ENCODE measurements around the gene RPGR.

Gene RPGR

DNA sequence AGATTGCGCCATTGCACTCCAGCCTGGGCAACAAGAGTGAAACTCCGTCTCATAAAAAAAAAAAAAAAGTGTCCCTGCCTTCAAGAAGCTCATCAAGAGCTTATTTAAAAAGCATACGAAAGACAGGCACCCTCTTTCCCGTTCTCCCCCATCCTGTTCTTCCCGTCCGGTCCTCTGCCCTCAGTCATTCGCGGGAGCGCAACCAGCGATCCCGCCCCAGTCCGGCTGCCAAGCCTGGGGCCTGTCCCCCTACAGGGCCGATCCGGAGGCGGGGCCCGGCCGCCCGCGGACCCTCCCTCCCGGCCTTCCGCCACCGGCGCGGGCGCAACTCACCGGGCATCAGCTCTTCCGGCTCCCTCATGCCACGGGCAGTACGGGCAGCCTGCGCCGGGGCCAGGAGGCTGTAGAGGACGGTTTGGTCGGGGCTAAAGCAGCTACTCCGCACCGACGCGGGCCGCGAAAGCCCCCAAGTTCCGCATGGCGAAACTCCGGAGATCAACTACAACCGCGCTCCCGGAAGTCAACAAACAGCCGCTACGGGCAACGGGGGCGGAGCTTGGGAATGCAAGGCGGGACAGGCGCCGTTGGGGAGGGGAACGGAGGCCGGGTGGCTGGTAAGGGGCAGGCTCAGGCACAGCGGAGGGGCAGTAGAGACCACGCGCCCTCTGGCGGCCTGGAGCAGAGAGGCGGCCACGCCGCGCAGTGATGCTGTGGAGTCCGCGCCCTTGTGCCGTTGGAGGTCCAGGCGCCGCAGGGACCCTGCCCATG lies at the start of gene RPGR:
TSS of gene RPGR (minus strand) at position 503 of the 768 bp plus-strand sequence. CDS start at position 361, 142 bp downstream.
- peak; percentile 77 for DNase-seq (ENCODE audit: low read depth)

GRCh38 chrX:38376747-38377146 lies 49.4 kb upstream of the RPGR start:
- DNase-seq (ENCODE audit: low read depth): no peak

- no peak for DNase-seq (ENCODE audit: low read depth)
Measured at GRCh38 chrX:38375891-38376290, 48.6 kb upstream of the RPGR start.

- no peak for DNase-seq (ENCODE audit: low read depth)
Measured at GRCh38 chrX:38374431-38374830, 47.1 kb upstream of the RPGR start.

DNA sequence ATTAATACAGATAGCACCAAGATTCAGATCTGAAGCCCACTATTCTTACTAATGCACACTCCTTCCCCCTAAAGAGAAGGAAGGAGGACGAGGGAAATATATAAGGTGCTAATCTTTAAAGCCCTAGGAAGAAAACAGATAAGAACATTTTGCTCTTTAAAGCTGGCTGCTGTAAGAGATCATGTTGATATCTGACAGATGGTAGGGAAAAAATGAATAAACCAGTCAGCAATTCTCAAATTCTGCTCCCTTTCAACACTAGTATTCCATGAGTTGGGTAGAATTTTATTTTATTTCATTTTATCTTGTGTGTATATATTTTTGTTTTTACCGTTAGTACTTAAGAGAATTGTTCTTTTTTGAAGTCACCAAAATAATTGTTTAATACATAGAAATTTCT lies 44.3 kb upstream of the RPGR start:
- DNase-seq (ENCODE audit: low read depth): no peak

DNA sequence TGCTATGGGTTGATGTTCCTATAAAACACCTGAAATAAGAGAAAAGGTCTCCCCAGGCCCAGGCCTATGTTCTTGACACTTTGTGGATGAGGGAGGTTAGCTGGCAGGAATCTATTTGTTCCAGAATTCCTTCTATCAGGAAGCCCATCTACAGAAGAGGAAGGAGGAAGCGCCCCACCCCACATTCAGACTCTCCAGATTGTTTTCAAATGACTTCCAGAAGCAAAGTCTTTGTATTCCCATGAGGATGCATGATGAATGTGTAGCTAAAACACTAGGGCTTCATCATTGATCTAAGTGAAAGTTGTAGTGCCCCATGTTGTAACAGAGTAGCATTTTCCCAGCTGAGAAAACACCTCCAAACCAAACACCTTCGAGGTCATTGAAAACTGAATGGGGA lies 41.5 kb upstream of the RPGR start:
- DNase-seq (ENCODE audit: low read depth): no peak

GRCh38 chrX:38365954-38366353 lies 38.6 kb upstream of the RPGR start:
- DNase-seq (ENCODE audit: low read depth): no peak

DNA sequence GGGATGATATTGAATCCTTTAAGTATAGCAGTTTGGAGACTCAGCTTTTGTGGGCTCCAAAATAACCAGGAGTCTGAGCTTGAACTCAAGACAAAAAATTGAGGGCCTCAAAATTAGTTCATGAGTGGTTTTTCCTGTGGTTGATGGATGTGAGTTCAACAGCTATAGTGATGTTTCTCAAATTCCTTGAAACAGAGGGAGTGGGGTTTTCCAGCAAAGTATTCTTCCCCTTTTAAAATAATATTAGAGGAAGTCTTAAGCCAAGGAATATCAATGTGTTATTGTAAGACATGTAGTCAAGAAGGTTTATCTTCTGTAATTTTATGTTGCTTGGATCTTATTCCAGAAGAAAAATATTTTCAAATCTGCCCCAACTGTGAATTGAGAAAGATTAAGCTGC lies 35.7 kb upstream of the RPGR start:
- DNase-seq (ENCODE audit: low read depth): no peak

GRCh38 chrX:38357747-38358673 lies 30.7 kb upstream of the RPGR start:
- DNase-seq (ENCODE audit: low read depth): no peak

DNA sequence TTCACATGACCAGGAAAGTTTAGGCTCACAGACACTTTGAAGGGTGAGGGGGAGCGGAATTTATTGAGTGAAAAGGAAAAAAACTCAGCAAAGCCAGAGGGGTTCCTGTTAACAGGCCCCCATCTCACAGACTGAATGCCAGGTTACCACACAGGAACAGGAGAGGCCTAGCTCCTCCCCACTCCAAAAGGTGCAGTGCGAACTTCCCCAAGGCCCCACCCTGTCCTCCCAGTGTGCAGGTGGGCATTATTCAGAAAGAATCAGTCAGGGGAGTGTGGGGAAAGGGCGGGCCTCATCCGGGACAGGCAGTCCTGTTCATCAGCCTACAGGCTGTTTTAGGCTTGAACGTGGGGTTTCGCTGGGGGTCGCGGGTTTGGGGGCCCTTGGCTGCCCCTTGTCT lies 29.1 kb upstream of the RPGR start:
- DNase-seq (ENCODE audit: low read depth): no peak

GRCh38 chrX:38352362-38352761 lies 25.1 kb upstream of the RPGR start, which contains the start of gene OTC:
Gene OTC, plus strand, starts transcription at chrX:38352604. Its CDS starts 93 bp downstream, at chrX:38352697.
- DNase-seq (ENCODE audit: low read depth): no peak

DNA sequence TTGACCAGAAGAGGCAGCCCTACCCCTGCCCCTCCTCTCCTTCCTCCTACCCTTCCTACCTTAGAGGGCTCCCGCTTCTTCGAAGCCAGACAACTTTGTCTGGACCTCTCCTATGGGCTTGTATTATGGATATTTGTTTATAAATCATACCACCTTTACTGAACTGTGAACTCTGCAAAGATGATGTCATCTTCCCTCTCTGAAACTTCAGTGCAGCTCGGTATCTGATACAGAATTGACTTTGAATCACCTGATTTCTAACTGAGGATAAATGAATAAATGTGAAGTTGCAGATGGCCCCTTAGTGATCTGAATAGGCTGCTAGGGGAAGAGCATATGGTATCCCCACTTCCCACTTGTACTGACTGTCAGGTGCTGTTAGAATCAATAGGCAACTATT lies 24.0 kb upstream of the RPGR start:
- DNase-seq (ENCODE audit: low read depth): no peak

- DNase-seq (ENCODE audit: low read depth): no peak
Measured at GRCh38 chrX:38347136-38347535, 19.8 kb upstream of the RPGR start.

- no peak for DNase-seq (ENCODE audit: low read depth)
Measured at GRCh38 chrX:38346150-38346549, 18.8 kb upstream of the RPGR start.

GRCh38 chrX:38342853-38343778 lies 15.8 kb upstream of the RPGR start:
- DNase-seq (ENCODE audit: low read depth): no peak

GRCh38 chrX:38341442-38341841 lies 14.1 kb upstream of the RPGR start:
- no peak for DNase-seq (ENCODE audit: low read depth)

GRCh38 chrX:38336538-38337240 lies 9.4 kb upstream of the RPGR start:
- DNase-seq (ENCODE audit: low read depth): no peak

DNA sequence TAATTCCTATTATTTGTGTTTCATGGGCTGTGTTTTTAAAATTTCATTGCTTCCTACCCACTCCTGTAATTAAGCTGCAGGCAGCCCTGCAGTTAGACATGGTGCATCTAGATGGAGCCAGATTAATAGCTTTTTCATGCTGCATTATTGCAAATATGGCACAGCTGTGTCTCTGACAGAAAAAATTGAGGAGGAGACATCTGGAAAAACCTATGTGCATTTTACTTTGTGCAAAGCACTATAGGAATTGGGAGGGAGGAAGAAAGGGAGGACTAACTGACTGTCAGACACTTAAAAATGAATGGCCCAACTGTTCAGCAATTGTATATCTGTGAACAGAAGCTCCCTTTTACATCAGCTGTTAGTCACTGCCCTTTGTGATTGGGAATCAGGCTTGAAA lies 8.1 kb upstream of the RPGR start:
- no peak for DNase-seq (ENCODE audit: low read depth)

GRCh38 chrX:38332505-38332904 lies 5.2 kb upstream of the RPGR start:
- DNase-seq (ENCODE audit: low read depth): no peak

GRCh38 chrX:38327775-38328081 lies 419 bp upstream of the RPGR start:
- no peak for DNase-seq (ENCODE audit: low read depth)

- DNase-seq (ENCODE audit: low read depth): no peak
Measured at GRCh38 chrX:38326086-38326485, 1.2 kb downstream of the RPGR start.

DNA sequence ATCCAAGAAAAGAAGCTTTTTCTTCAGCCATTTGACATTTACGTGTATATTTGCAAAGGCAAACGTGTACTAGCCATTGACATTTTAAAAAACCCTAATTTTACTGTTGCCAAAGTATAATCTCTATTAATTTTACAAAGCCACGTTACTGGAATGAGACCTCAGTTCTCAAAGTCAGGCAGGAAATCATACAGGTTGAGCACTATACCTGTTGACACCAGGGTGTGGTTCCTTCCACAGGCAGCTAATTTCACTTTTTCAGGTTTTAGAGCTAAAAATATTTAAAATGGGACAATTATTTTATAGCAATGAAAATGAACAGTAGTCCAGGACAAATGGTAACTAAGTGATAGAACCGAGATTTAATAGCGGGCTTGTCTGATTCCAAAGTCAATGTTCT lies 6.5 kb downstream of the RPGR start:
- DNase-seq (ENCODE audit: low read depth): no peak
